Measurements from ENCODE around the gene TRIP13.

Gene TRIP13

GRCh38 chr5:865168-865521, 27.5 kb upstream of the TRIP13 start:
- DNase-seq (ENCODE audit: low read depth): no peak
- no peak overlapping the region for H3K4me3 ChIP-seq (ENCODE audit: low read depth, low read length)
- no peak for TF ChIP-seq CTCF (conservative IDR thresholded peaks at IDR 0.05; ENCODE audit: low read depth, low read length)

- TF ChIP-seq CTCF (conservative IDR thresholded peaks at IDR 0.05; ENCODE audit: low read depth, low read length): no peak
- DNase-seq (ENCODE audit: low read depth): no peak
- H3K4me3 ChIP-seq (ENCODE audit: low read depth, low read length): no peak overlapping the region
Measured at GRCh38 chr5:865771-866170, 26.9 kb upstream of the TRIP13 start.

GRCh38 chr5:867300-867870, 25.3 kb upstream of the TRIP13 start:
- TF ChIP-seq CTCF (conservative IDR thresholded peaks at IDR 0.05; ENCODE audit: low read depth, low read length): peak; percentile 6
- H3K4me3 ChIP-seq (ENCODE audit: low read depth, low read length): no peak overlapping the region
- DNase-seq (ENCODE audit: low read depth): no peak

GRCh38 chr5:868428-869135, 24.1 kb upstream of the TRIP13 start:
- no peak overlapping the region for H3K4me3 ChIP-seq (ENCODE audit: low read depth, low read length)
- no peak for DNase-seq (ENCODE audit: low read depth)
- TF ChIP-seq CTCF (conservative IDR thresholded peaks at IDR 0.05; ENCODE audit: low read depth, low read length): no peak

GRCh38 chr5:870956-871355, 21.7 kb upstream of the TRIP13 start:
- no peak overlapping the region for H3K4me3 ChIP-seq (ENCODE audit: low read depth, low read length)
- DNase-seq (ENCODE audit: low read depth): no peak
- no peak for TF ChIP-seq CTCF (conservative IDR thresholded peaks at IDR 0.05; ENCODE audit: low read depth, low read length)

- no peak for TF ChIP-seq CTCF (conservative IDR thresholded peaks at IDR 0.05; ENCODE audit: low read depth, low read length)
- no peak for DNase-seq (ENCODE audit: low read depth)
Measured at GRCh38 chr5:871596-872298, 20.9 kb upstream of the TRIP13 start.

More at GRCh38 chr5:871596-872298, 20.9 kb upstream of the TRIP13 start:
- H3K4me3 ChIP-seq (ENCODE audit: low read depth, low read length): no peak overlapping the region

Measured in choroid plexus epithelial cell (primary cell).